ENCODE data around the gene MYO15B.

The MYO15B gene

DNA sequence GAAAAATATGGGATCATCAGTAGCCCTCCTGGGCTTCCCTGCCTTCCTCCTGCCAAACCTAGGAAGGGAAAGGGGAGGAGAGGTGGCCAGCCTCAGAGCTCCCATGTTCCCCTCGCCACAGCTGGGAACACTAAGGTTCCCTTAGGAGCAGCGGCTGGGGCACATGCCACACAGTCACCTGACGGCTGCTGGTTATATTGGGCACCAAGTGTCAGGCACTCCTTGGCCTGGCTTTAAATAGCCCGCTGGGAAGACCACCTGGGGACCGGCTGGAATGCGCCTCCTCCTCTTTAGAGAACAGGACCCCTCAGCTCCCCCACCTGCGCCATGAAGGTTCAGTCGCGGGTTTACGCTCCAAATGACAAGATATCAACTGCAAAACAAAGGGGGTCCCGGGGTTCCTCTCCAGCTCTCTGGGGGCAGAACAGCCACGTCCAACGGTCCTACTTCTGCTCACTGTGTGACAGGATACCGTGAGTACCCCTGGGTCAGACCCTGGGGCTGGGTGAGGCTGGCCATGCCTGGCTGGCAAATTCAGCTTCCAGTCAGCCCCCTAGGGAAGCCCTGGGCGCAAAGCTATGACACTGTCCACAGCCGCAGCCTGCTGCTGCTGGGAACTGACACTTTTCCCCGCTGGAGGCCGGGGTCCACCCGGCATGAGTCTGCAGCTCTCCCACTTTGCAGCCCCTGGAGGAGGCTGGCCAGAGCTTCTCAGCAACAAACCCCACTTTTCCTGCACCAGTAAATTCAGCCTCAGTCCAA is 49.0 kb downstream of the MYO15B start:
- TF ChIP-seq GATA3 (IDR thresholded peaks at IDR 0.05; ENCODE audit: low read depth, low read length), result no peak

- TF ChIP-seq GATA3 (IDR thresholded peaks at IDR 0.05; ENCODE audit: low read depth, low read length), result no peak
- TF ChIP-seq GATA2 (IDR thresholded peaks at IDR 0.05; ENCODE audit: low read depth, low read length), result no peak
Measured at GRCh38 chr17:75637143-75637538, 49.5 kb downstream of the MYO15B start.

DNA sequence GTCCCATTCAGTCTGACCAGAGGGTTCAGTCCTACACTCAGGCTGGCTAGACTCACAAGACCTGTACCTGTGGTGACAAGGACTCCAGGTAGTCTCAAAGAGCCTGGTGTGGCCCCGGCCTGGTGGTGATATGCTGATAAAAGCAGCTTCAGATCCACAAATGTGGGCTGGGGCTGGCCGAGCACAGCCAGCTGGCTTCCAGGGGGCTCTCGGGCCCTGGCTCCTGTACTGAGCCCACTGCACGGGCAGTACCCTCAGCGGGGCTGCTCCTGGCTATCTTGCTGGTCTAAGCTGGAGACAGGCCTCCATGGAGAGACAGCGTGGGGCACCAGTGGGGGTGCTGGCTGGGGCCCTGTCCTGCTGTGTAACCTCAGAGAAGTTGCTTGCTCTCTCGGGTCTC is 50.0 kb downstream of the MYO15B start:
- TF ChIP-seq GATA3 (IDR thresholded peaks at IDR 0.05; ENCODE audit: low read depth, low read length) (no peak), GATA2 (IDR thresholded peaks at IDR 0.05; ENCODE audit: low read depth, low read length) (no peak)

- TF ChIP-seq GATA3 (IDR thresholded peaks at IDR 0.05; ENCODE audit: low read depth, low read length) (no peak), GATA2 (IDR thresholded peaks at IDR 0.05; ENCODE audit: low read depth, low read length) (no peak)
Measured at GRCh38 chr17:75638893-75639292, 51.3 kb downstream of the MYO15B start.

DNA sequence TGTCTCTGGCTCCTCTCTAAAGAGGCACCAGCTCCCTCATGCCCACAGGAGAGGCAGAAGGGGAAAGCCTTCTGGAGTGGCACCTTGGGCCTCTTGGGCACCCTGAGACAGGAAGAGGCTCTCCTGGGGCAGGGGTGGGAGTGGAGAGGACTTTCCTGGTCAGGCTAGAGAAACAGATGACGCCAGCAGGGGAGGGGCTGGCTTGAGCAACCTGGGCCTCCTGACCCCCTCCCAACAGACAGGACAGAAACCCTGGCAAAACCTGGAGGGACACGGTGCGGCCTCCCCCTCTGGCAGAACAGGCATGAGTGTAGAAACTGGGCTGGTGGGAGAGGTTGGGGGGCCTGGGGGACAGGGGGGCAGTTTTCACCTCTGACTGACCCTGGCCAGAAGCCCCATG is 51.7 kb downstream of the MYO15B start:
- no peak for TF ChIP-seq GATA3 (IDR thresholded peaks at IDR 0.05; ENCODE audit: low read depth, low read length)
- no peak for TF ChIP-seq GATA2 (IDR thresholded peaks at IDR 0.05; ENCODE audit: low read depth, low read length)

DNA sequence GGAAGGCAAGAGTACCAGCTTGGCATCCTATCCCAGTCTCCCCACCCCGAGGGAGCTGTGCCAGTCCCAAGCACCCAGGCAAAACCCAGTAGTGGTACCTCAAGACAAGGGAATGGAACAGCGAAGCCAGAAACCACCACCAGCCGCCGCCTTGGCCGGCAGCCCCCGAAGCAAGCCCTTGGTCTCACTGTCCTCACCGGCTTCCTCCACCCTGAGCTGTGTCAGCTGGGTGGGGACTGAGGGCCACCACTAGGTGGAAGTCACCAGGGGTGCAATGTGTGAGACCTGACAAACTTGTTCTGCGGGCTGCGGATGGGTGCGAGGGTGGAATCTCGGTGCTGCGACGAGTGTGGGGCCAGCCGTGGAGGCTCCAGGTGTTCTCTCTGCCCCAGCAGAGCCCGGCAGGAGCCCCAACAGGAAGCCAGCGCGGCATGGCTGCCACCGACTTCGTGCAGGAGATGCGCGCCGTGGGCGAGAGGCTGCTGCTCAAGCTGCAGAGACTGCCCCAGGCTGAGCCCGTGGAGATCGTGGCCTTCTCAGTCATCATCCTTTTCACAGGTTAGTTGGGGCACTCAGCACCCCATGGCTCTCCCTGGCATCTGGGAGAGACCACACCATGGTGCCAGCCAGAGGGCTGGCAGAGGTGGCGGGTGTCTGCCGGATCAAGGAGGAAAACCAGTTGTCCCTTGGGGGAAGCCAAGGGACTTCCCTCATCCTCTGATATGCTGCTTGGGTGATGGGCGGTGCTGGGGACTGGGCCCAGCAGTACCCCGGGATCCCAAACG is 52.4 kb downstream of the MYO15B start:
- TF ChIP-seq GATA2 (IDR thresholded peaks at IDR 0.05; ENCODE audit: low read depth, low read length) (no peak), GATA3 (IDR thresholded peaks at IDR 0.05; ENCODE audit: low read depth, low read length) (no peak)

DNA sequence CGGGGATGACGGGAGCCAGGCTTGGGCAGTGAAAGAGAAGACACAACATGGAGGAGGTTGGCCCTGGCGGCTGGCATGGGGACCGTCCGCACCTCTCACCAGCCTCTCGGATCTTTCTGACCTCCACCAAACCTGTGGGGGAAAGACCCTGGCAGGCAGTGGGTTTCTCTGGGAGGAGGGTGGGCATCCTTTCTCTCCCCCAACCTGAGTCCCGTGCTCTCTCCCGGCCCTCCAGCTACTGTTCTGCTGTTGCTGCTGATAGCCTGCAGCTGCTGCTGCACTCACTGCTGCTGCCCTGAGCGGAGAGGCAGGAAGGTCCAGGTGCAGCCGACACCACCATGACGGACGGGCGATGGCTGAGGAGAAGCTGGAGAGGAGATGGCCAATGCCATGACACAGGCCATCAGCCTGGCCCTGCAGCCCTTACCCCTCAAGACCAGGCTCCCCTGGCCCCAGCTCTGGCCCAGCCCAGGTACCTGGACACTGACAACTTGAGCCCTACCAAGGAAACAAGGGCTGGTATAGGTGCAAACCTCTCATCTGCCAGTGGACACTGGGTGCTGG is 53.0 kb downstream of the MYO15B start:
- no peak for TF ChIP-seq GATA2 (IDR thresholded peaks at IDR 0.05; ENCODE audit: low read depth, low read length)
- TF ChIP-seq GATA3 (IDR thresholded peaks at IDR 0.05; ENCODE audit: low read depth, low read length), result no peak

GRCh38 chr17:75641343-75641742 is 53.7 kb downstream of the MYO15B start:
- TF ChIP-seq GATA3 (IDR thresholded peaks at IDR 0.05; ENCODE audit: low read depth, low read length), result no peak

DNA sequence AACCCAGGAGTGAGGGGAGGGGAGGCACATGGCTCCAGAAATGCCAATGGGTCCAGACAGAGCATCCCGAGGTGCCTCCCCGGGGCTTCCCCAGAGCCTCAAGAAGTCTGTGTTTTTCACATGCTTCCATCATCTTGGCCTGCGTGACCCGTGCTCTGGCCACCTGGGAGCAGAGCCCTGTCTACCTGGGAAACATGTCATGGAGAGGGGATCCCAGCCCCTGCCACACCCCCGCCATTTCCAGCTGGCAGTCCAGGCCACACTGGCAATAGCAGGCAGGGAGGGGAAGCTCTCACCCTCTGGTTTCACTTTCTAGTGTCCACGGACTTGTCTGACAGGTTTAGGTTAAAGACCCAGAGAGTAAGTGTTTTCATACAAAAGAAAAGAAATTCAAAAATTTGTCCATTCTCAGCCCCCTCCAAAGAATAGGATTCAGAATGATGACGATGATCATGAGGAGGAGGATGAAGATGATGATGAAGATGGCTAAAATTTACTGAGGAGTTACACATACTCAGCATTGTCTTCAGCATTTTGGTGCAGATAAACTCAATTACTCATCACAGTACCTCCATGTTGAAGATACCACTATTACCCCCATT is 54.7 kb downstream of the MYO15B start:
- TF ChIP-seq GATA3 (IDR thresholded peaks at IDR 0.05; ENCODE audit: low read depth, low read length) (no peak), GATA2 (IDR thresholded peaks at IDR 0.05; ENCODE audit: low read depth, low read length) (no peak)

- TF ChIP-seq GATA2 (IDR thresholded peaks at IDR 0.05; ENCODE audit: low read depth, low read length) (no peak), GATA3 (IDR thresholded peaks at IDR 0.05; ENCODE audit: low read depth, low read length) (no peak)
Measured at GRCh38 chr17:75642784-75643642, 55.4 kb downstream of the MYO15B start.

DNA sequence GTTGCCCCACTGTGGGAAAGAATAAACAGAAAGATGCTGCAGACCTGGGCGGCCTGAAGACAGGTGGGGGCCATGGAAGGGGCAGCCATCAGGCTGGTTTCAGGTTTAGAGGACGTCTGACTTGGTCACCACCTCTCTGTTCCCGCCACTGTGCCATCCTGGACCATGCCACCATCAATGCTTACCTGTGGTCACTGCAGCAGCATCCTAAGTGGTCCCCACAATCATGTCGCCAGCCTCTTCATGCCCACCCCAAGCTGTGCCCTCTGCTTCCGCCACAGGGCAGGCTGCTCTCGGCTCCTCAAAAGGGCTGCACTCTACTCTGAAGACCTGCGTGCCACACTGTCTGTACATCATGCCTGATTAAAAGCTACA is 56.0 kb downstream of the MYO15B start:
- TF ChIP-seq GATA3 (IDR thresholded peaks at IDR 0.05; ENCODE audit: low read depth, low read length) (no peak), GATA2 (IDR thresholded peaks at IDR 0.05; ENCODE audit: low read depth, low read length) (no peak)

DNA sequence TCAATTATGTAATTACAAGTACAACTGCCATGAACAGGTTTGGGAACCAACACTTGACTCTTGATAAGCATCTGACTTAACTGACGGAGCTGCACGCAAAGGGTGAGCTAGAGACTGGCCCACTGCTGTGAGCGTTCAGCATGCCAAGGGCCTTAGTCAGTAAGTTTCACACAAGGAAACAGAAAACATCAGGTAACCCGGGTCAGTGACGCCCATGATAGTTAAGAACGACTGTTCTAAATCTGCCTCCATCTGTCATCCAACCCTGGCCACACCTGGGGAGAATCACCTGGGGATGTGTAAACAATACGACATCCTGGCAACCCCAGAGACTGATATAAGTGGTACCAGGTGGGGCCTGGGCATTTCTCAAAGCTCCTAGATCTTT is 57.9 kb downstream of the MYO15B start:
- TF ChIP-seq GATA2 (IDR thresholded peaks at IDR 0.05; ENCODE audit: low read depth, low read length), result no peak
- no peak for TF ChIP-seq GATA3 (IDR thresholded peaks at IDR 0.05; ENCODE audit: low read depth, low read length)

DNA sequence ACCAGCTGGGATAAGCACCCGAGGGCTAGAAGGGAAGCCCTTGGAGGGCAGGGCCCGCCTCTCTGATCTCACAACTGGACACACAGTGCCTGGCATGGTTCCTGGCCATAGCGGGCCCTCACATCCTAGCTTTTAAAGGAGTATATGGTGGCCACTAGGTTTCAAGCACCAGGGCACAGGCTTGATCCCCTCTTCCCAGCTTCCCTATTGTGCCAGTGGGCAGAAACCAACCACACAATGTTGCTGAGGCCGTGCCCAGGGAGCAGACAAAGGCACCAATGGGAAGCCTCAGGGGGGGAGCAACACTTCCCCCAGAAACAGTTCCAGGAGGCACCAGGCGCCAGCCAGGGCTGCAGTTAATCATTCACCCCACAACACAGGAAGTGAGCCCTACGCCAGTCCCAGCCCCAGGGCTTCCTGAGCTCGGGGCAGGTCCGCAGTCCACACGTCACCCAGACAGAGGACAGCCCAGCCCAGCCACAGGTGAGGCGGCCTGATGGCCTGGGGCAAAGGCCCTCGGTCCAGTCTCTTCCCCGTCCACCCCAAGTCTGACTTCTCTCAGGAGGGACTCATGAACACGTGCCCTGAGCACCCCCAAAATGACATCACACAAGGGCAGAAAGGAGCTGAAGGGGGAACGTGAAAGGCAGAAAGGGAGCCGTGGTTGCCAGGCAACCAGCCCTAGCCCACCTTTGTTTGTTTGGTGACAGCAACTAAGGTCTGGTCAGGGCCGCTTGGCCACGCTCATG is 58.5 kb downstream of the MYO15B start:
- TF ChIP-seq GATA2 (IDR thresholded peaks at IDR 0.05; ENCODE audit: low read depth, low read length) (no peak), GATA3 (IDR thresholded peaks at IDR 0.05; ENCODE audit: low read depth, low read length) (no peak)

Data from SH-SY5Y (cell line).